ENCODE measurements around the gene ADCYAP1R1. TPM values are rescaled to one million over a fixed set of nuclear protein-coding genes. Genes with fewer than 3 reads are reported as not detected.

ADCYAP1R1 gene
- 10 to 100 TPM; 17.6 to 35.7 (median 21.4) TPM for total RNA-seq
- 1 to 10 TPM in 1 of 3 donors, under 1 TPM in 1, not detected in 1; 0.60 to 2.1 TPM for polyA plus RNA-seq

DNA sequence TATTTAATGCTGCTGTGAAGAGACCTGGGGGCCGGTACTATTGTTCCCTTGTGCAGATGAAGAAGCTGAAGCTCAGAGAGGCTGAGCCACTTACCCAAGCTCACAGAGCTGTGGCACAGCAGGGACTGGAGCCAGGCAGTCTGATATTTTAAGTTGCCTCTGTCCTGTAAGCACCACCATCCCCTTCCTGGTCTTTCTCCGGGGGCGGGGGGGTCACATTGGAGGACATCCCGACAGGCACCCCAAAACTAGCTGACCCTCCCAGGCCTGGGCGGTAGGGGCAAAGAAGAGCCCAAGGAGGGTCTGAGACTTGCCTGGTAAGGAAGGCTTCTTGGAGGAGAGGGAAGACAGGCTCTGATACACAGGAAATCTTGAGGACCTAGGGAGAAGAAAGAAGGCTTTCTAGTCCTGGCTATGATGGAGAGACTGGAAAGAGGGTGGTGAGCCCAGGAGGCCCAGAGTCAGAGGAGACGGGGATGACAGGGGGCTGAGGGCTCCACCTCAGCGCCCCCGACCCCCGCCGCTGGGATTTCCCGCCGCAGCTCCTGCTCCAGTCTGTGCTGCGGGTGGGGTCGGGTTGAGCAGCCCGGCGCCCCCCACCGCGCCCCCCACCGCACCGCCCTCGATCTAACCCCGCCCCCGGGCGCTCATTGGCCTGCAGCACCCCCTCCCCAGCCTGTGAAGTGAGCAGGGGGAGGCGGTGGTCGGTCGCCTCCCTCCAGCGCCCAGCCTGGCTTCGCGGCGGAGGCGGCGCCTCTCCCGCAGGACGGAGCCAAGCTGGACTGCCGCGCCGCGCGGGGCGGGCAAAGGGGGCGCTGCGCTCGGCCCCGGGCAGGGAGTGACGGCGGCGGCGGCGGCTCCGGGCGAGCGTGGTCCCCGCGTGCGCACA is at the start of gene ADCYAP1R1:
Gene ADCYAP1R1, plus strand, starts transcription at position 711 of the 889 bp plus-strand sequence. CDS start 10,957 bp downstream, outside the sequence.
- H3K27me3 ChIP-seq = peaks cover 26 to 50% (median 35%) of the 10 kb centered on the region in 3 donors
- peak within 1 kb of the TSS; percentile 38 to 64 (median 57) for H3K27ac ChIP-seq
- no peaks in the 10 kb centered on the region for H3K9me3 ChIP-seq
- intact Hi-C loops (cut with DNase I) = no loop called here
- DNase-seq = peak; percentile 82
- H3K4me1 ChIP-seq = peaks cover 0 to 20% (median 12%) of the 10 kb centered on the region in 4 donors
- TF ChIP-seq POLR2AphosphoS5 (IDR thresholded peaks at IDR 0.05) (peak in 1 of 4 donors; percentile 31), CTCF (IDR thresholded peaks at IDR 0.05) (no peak), POLR2A (IDR thresholded peaks at IDR 0.05) (no peak), EP300 (IDR thresholded peaks at IDR 0.05) (no peak)
- H3K4me3 ChIP-seq = peak within 1 kb of the TSS; percentile 34 to 52 (median 48)
- H3K36me3 ChIP-seq = no peaks in the 10 kb centered on the region
- 7 to 8% methylated on average over 56 of the region's 56 CpGs for WGBS, 2 donors

GRCh38 chr7:31003097-31003496 is 49.0 kb upstream of the ADCYAP1R1 start:
- intact Hi-C loops (cut with DNase I) = no loop called here
- 82 to 91% methylated on average over 2 of the region's 2 CpGs for WGBS, 2 donors
- Histone ChIP-seq H3K27ac (no peak overlapping the region), H3K9me3 (peaks cover 0 to 3% (median 0%) of the 10 kb centered on the region in 4 donors), H3K27me3 (no peaks in the 10 kb centered on the region), H3K4me3 (no peak overlapping the region), H3K4me1 (no peaks in the 10 kb centered on the region), H3K36me3 (no peaks in the 10 kb centered on the region)
- TF ChIP-seq POLR2AphosphoS5 (IDR thresholded peaks at IDR 0.05) (no peak), EP300 (IDR thresholded peaks at IDR 0.05) (no peak), POLR2A (IDR thresholded peaks at IDR 0.05) (no peak), CTCF (IDR thresholded peaks at IDR 0.05) (no peak)
- DNase-seq = no peak

GRCh38 chr7:31003721-31004120 is 48.4 kb upstream of the ADCYAP1R1 start:
- 96% methylated on average over 6 of the region's 6 CpGs for WGBS, 2 donors
- DNase-seq = no peak
- TF ChIP-seq POLR2AphosphoS5 (IDR thresholded peaks at IDR 0.05) = no peak

DNA sequence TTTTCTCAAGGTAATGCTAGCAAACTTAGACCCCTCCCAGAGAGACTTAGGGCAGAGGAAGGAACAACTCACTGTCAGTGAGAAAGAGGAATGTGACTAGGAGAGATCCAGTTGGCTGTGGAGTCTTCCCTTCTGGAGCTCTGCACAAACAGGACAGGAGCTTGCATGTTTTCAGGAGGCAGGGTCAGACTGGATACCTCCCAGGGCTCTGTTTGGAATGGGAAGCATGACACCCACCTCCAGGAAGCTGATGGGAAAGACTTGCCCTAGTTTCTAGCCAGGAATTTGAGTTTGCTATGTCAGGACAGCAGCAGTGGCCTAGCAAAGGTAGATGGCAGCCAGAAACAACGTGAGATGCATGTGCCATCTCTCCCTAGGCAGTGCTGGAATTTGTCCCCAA is 47.7 kb upstream of the ADCYAP1R1 start:
- intact Hi-C loops (cut with DNase I) = no loop called here
- Histone ChIP-seq H3K4me3 (no peak overlapping the region), H3K4me1 (no peaks in the 10 kb centered on the region), H3K9me3 (peaks cover 0 to 3% (median 0%) of the 10 kb centered on the region in 4 donors), H3K27me3 (no peaks in the 10 kb centered on the region), H3K27ac (no peak overlapping the region), H3K36me3 (no peaks in the 10 kb centered on the region)
- no peak for TF ChIP-seq CTCF (IDR thresholded peaks at IDR 0.05)
- peak in 1 of 4 donors; percentile 24 for TF ChIP-seq POLR2AphosphoS5 (IDR thresholded peaks at IDR 0.05)
- peak; percentile 69 for DNase-seq
- 66% methylated on average over 1 of the region's 1 CpG for WGBS, 2 donors

More at GRCh38 chr7:31003721-31004120, 48.4 kb upstream of the ADCYAP1R1 start:
- peaks cover 0 to 3% (median 0%) of the 10 kb centered on the region in 4 donors for H3K9me3 ChIP-seq
- no peak overlapping the region for H3K27ac ChIP-seq
- H3K4me3 ChIP-seq = no peak overlapping the region
- H3K36me3 ChIP-seq = no peaks in the 10 kb centered on the region
- H3K27me3 ChIP-seq = no peaks in the 10 kb centered on the region
- no peaks in the 10 kb centered on the region for H3K4me1 ChIP-seq
- intact Hi-C loops (cut with DNase I) = no loop called here

DNA sequence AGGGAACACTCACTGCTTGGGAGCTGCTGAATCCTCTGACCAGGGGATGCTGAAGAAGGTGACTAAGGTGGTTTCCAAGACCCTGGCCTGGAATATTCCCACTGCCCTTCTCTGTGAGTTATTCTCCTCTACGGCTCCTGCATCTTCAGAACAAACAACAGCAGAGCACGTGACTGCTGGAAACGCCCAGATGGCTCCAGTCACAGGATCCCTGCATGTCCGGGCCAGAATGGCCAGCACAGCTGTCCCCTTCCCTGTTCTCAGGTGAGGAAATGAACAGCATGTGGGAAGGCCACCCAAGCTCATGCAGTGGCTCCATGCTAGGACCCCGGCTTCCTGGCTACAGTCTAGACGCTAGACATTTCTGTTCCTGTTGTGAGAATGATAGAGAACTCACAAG is 45.3 kb upstream of the ADCYAP1R1 start:
- Histone ChIP-seq H3K4me1 (no peaks in the 10 kb centered on the region), H3K27me3 (no peaks in the 10 kb centered on the region), H3K9me3 (peaks cover 0 to 6% (median 0%) of the 10 kb centered on the region in 4 donors), H3K4me3 (peak overlapping the region in 2 of 4 donors; percentile 14 to 24), H3K36me3 (no peaks in the 10 kb centered on the region), H3K27ac (peak overlapping the region in 2 of 4 donors; percentile 37 to 42)
- intact Hi-C loops (cut with DNase I) = no loop called here
- TF ChIP-seq POLR2AphosphoS5 (IDR thresholded peaks at IDR 0.05) = no peak
- no peak for TF ChIP-seq CTCF (IDR thresholded peaks at IDR 0.05)
- TF ChIP-seq EP300 (IDR thresholded peaks at IDR 0.05) = no peak
- no peak for TF ChIP-seq POLR2A (IDR thresholded peaks at IDR 0.05)
- WGBS, 2 donors = 39 to 68% methylated on average over 6 of the region's 6 CpGs
- peak; percentile 79 for DNase-seq
